ENCODE measurements around the gene SLC35F5. TPM values are rescaled to one million over a fixed set of nuclear protein-coding genes. Genes with fewer than 3 reads are reported as not detected.

The SLC35F5 gene
- polyA plus RNA-seq, 4 donors: 86.1 to 146 (median 130) TPM

Other genes starting within 250 kb of the SLC35F5 start
- 10 to 100 TPM; 27.7 to 63.7 (median 38.5) TPM for gene RABL2A, start 129.4 kb downstream of the SLC35F5 start, polyA plus RNA-seq (ENCODE audit: insufficient read length in 4 of 4)
- 100 to 1,000 TPM; 126 to 181 (median 160) TPM for gene ACTR3, start 133.4 kb upstream of the SLC35F5 start, polyA plus RNA-seq (ENCODE audit: insufficient read length in 4 of 4)